GM21529 (cell line): ENCODE results near the gene TMEM17.

Source experiments
- ATAC-seq: cut with Tn5 transposase; IDR thresholded peaks from one replicate; pipeline ENCODE4 v1.9.1; 2021; ENCODE audit not compliant: unreplicated experiment

The TMEM17 gene

GRCh38 chr2:62474176-62474575 is 31.8 kb downstream of the TMEM17 start:
- ATAC-seq = no peak

GRCh38 chr2:62473246-62473827 is 32.7 kb downstream of the TMEM17 start:
- ATAC-seq = no peak

GRCh38 chr2:62472312-62472711 is 33.7 kb downstream of the TMEM17 start:
- no peak for ATAC-seq

- ATAC-seq = no peak
Observed at GRCh38 chr2:62471816-62472215, 34.2 kb downstream of the TMEM17 start.

GRCh38 chr2:62471404-62471803 is 34.6 kb downstream of the TMEM17 start:
- ATAC-seq = no peak

- no peak for ATAC-seq
Observed at GRCh38 chr2:62469548-62469947, 36.4 kb downstream of the TMEM17 start.

- ATAC-seq = no peak
Observed at GRCh38 chr2:62469114-62469513, 36.9 kb downstream of the TMEM17 start.

GRCh38 chr2:62467475-62468321 is 38.3 kb downstream of the TMEM17 start:
- no peak for ATAC-seq

- no peak for ATAC-seq
Observed at GRCh38 chr2:62467100-62467474, 38.9 kb downstream of the TMEM17 start.

- no peak for ATAC-seq
Observed at GRCh38 chr2:62466503-62466854, 39.5 kb downstream of the TMEM17 start.

- ATAC-seq = no peak
Observed at GRCh38 chr2:62465741-62466502, 40.1 kb downstream of the TMEM17 start.

GRCh38 chr2:62465039-62465740 is 40.8 kb downstream of the TMEM17 start:
- ATAC-seq = no peak

GRCh38 chr2:62464221-62465007 is 41.6 kb downstream of the TMEM17 start:
- no peak for ATAC-seq

- no peak for ATAC-seq
Observed at GRCh38 chr2:62462211-62462610, 43.8 kb downstream of the TMEM17 start.

- ATAC-seq = no peak
Observed at GRCh38 chr2:62461707-62462106, 44.3 kb downstream of the TMEM17 start.

- ATAC-seq = no peak
Observed at GRCh38 chr2:62461017-62461553, 44.9 kb downstream of the TMEM17 start.

GRCh38 chr2:62460175-62460574 is 45.8 kb downstream of the TMEM17 start:
- ATAC-seq = no peak

- ATAC-seq = no peak
Observed at GRCh38 chr2:62459672-62460071, 46.3 kb downstream of the TMEM17 start.

- ATAC-seq = no peak
Observed at GRCh38 chr2:62459106-62459505, 46.9 kb downstream of the TMEM17 start.

- ATAC-seq = no peak
Observed at GRCh38 chr2:62458671-62459081, 47.3 kb downstream of the TMEM17 start.
